ENCODE measurements around the gene SUMO2. TPM values are rescaled to one million over a fixed set of nuclear protein-coding genes. Genes with fewer than 3 reads are reported as not detected.
A peak's percentile ranks its signal among the peaks of the same experiment; 100 is the strongest.

Gene SUMO2
- total and polyA plus RNA-seq, 2 of the 13 experiments (the other 11 are each of a cell fraction or from before 2014, with no cell fraction given): 337 to 553 TPM

GRCh38 chr17:75154195-75155106 lies 28.3 kb downstream of the SUMO2 start, which contains the start of gene JPT1 (continued):
- TF ChIP-seq CSRNP1 (CRISPR knock-in tag; IDR thresholded peaks at IDR 0.05) (peak; percentile 97), TRIM24 (CRISPR knock-in tag; IDR thresholded peaks at IDR 0.05) (no peak), THAP11 (CRISPR knock-in tag; IDR thresholded peaks at IDR 0.05) (peak; percentile 81), SMAD1 (CRISPR knock-in tag; IDR thresholded peaks at IDR 0.05; ENCODE audit: borderline replicate concordance, low read depth) (no peak), LRRFIP1 (CRISPR knock-in tag; conservative IDR thresholded peaks at IDR 0.05) (0 out of 2 replicates have a peak, but pooled peaks have one; percentile 32), TIGD3 (CRISPR knock-in tag; IDR thresholded peaks at IDR 0.05; ENCODE audit: borderline replicate concordance) (0 out of 2 replicates have a peak, but pooled peaks have one; percentile 35), EEA1 (CRISPR knock-in tag; IDR thresholded peaks at IDR 0.05; ENCODE audit: borderline replicate concordance) (peak; percentile 58; the same call in 1 of the 2 replicates), PRDM10 (CRISPR knock-in tag; IDR thresholded peaks at IDR 0.05; ENCODE audit: low read depth) (0 out of 2 replicates have a peak, but pooled peaks have one; percentile 34), ZNF343 (CRISPR knock-in tag; IDR thresholded peaks at IDR 0.05) (peak; percentile 66; the same call in 1 of the 2 replicates), ZNF512 (CRISPR knock-in tag; IDR thresholded peaks at IDR 0.05) (no peak), KLF15 (CRISPR knock-in tag; IDR thresholded peaks at IDR 0.05; ENCODE audit: borderline replicate concordance) (0 out of 2 replicates have a peak, but pooled peaks have one; percentile 10), IKZF4 (CRISPR knock-in tag; IDR thresholded peaks at IDR 0.05; ENCODE audit: borderline replicate concordance, low read depth, not compliant biosample characterization) (peak; percentile 93), PHF20 (CRISPR knock-in tag; IDR thresholded peaks at IDR 0.05) (no peak), ZNF724P (CRISPR knock-in tag; IDR thresholded peaks at IDR 0.05; ENCODE audit: borderline replicate concordance) (0 out of 2 replicates have a peak, but pooled peaks have one; percentile 19)

All from HepG2 (cell line).